Kidney (tissue), 14 donors: ENCODE data around the gene ACOD1. TPM values are rescaled to one million over a fixed set of nuclear protein-coding genes. Genes with fewer than 3 reads are reported as not detected.

Source experiments
- DNase-seq, 5 donors: peaks; one replicate each; pipeline ENCODE4 v3.0.0-alpha.2; 2013 to 2020
- FAIRE-seq: peaks from 2 replicates; lab custom pipeline; 2012; peaks lifted over from hg19 to GRCh38; lab: Jason Lieb, UNC
- H3K27ac ChIP-seq, 2 donors: one replicate each; pipeline ENCODE4 v1.7.0; 2013; ENCODE audit warnings: low read depth in 2 of 2, low read length in 2 of 2, inconsistent platforms in 1 of 2
- H3K27me3 ChIP-seq: one replicate; pipeline ENCODE4 v1.7.1; 2013; ENCODE audit warnings: low read length, inconsistent platforms; ENCODE audit not compliant: control insufficient read depth, insufficient read depth
- H3K36me3 ChIP-seq, 3 donors: one replicate each; pipeline versions ENCODE4 v1.7.0 to v1.7.1; 2013; ENCODE audit warnings: low read length in 3 of 3, control low read depth in 1 of 3, inconsistent platforms in 1 of 3; ENCODE audit not compliant: insufficient read depth in 3 of 3, control insufficient read depth in 2 of 3
- H3K4me1 ChIP-seq, 3 donors: one replicate each; pipeline versions ENCODE4 v1.7.0 to v1.7.1; 2013; ENCODE audit warnings: low read length in 3 of 3, inconsistent platforms in 1 of 3, low read depth in 1 of 3; ENCODE audit not compliant: control insufficient read depth in 2 of 3, insufficient read depth in 2 of 3
- H3K4me3 ChIP-seq, 3 donors: one replicate each; pipeline versions ENCODE4 v1.7.0 to v1.8.1; 2013; ENCODE audit warnings: low read length in 3 of 3, control low read depth in 1 of 3, inconsistent platforms in 1 of 3
- H3K9ac ChIP-seq, 3 donors: one replicate each; pipeline versions ENCODE4 v1.7.0 to v1.7.1; 2013; ENCODE audit warnings: low read length in 3 of 3, control low read depth in 1 of 3, inconsistent platforms in 1 of 3
- H3K9me3 ChIP-seq, 3 donors: one replicate each; pipeline versions ENCODE4 v1.7.0 to v1.7.1; 2013; ENCODE audit warnings: low read length in 3 of 3, control low read depth in 1 of 3, inconsistent platforms in 1 of 3; ENCODE audit not compliant: control insufficient read depth in 2 of 3, insufficient read depth in 1 of 3
- intact Hi-C: fragments of 100-400 bp; cut with DNase I; formaldehyde crosslinking; loops from one replicate; pipeline ENCODE4 v1.11.1; 2022
- polyA plus RNA-seq: library from polyadenylated mRNA; stranded (reverse); fragments of 350-450 nt; fragmentation: Illumina TruSeq; extraction: RNeasy Lipid Tissue Mini Kit (QIAGEN cat#74804); gene quantifications from one replicate; pipeline ENCODE4 v1.2.3, GENCODE V29; 2014; ENCODE audit warnings: low read depth, low replicate concordance; ENCODE audit not compliant: insufficient read depth
- total RNA-seq: library from RNA; stranded (reverse); fragmentation: NEBNext Ultra II Directional; extraction: Animal tissue kit (Norgen Biotek cat#: 25700); gene quantifications from one replicate; pipeline ENCODE4 v1.2.1, GENCODE V29; 2021
- TF ChIP-seq, protein P1 (sequence below): IDR thresholded peaks from 3 replicates; pipeline ENCODE4 v1.5.1; 2012; ENCODE audit warnings: mild to moderate bottlenecking, moderate library complexity, borderline replicate concordance; ENCODE audit not compliant: insufficient read depth; ENCODE audit errors: extremely low read depth
- donor health status: control.
- donor health status: control.
- donor health status: control.
- donor health status: control.
- donor health status: control.
- donor health status: DM: yes; HTN: yes; CAD: no.
- donor health status: Normal renal cell carcinoma (clear cell type).

Gene ACOD1
- total and polyA plus RNA-seq, 2 donors from 2014 or later: not detected

DNA sequence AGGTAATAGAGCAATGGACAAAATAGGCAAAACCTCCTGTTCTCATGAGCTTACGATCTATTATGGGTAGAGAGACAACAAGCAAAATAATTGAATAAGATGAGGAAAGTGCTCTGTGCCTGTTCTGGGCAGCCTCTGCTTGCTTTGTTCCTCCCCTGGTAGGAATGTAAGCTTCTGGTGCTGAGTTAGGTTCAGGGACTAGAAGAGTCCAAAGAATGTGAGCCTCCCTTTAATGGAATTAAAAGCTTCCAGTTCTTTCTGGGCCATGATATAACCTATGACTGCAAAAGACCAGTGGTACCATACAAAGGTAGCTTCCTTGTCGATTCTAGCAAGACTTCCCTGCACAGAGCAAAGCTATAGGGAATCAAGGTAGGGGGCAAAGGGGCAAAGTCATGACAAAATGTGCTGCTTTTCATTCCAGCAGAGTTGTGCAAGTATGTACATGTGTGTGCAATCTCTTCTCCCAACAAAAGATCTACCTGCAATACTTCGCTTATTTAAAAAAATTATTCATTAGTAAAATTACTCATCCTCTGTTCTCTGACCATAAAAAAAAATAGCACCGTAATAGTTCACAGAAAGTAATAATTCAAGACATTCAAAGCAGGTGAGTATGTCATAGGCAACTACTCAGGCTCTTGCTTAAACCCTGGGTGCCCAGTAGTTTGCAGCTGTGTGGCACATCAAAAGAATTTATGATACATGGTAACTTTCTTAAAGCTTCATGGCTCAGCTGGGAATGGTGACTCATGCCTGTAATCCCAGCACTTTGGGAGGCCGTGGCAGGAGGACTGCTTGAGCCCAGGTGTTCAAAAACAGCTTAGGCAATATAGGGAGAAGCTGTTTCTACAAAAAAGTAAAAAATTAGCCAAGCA is 21.4 kb downstream of the ACOD1 start:
- no peak overlapping the region for H3K9ac ChIP-seq
- no peaks in the 10 kb centered on the region for H3K9me3 ChIP-seq
- no peak for DNase-seq
- no peak for FAIRE-seq
- no peaks in the 10 kb centered on the region for H3K36me3 ChIP-seq
- TF ChIP-seq, protein P1, sequence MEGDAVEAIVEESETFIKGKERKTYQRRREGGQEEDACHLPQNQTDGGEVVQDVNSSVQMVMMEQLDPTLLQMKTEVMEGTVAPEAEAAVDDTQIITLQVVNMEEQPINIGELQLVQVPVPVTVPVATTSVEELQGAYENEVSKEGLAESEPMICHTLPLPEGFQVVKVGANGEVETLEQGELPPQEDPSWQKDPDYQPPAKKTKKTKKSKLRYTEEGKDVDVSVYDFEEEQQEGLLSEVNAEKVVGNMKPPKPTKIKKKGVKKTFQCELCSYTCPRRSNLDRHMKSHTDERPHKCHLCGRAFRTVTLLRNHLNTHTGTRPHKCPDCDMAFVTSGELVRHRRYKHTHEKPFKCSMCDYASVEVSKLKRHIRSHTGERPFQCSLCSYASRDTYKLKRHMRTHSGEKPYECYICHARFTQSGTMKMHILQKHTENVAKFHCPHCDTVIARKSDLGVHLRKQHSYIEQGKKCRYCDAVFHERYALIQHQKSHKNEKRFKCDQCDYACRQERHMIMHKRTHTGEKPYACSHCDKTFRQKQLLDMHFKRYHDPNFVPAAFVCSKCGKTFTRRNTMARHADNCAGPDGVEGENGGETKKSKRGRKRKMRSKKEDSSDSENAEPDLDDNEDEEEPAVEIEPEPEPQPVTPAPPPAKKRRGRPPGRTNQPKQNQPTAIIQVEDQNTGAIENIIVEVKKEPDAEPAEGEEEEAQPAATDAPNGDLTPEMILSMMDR: no peak
- no peaks in the 10 kb centered on the region for H3K27me3 ChIP-seq
- peaks cover 0 to 6% (median 5%) of the 10 kb centered on the region in 3 donors for H3K4me1 ChIP-seq
- no peak overlapping the region for H3K4me3 ChIP-seq
- no peak overlapping the region for H3K27ac ChIP-seq
- intact Hi-C loops: no loop called here

DNA sequence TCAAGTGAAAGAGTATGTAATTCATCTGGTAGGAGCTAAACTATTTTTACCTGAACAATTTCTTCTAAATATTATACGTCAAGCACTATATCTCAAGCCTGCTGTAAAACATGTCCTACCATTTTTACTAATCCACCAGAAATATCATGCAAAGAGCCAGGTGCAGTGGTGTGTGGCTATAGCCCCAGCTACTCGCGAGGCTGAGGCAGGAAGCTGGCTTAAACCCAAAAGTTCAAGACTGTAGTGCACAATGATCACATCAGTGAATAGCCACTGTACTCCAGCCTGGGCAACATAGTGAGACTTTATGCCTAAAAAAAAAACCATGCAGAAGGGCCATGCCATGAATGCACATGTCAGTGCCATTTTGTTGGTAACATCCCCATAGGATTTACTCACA is 22.9 kb downstream of the ACOD1 start:
- H3K27me3 ChIP-seq: no peaks in the 10 kb centered on the region
- TF ChIP-seq, protein P1: no peak
- no peaks in the 10 kb centered on the region for H3K36me3 ChIP-seq
- peaks cover 0 to under 1% (median 0%) of the 10 kb centered on the region in 3 donors for H3K4me1 ChIP-seq
- no peak overlapping the region for H3K9ac ChIP-seq
- no peak overlapping the region for H3K27ac ChIP-seq
- H3K4me3 ChIP-seq: no peak overlapping the region
- no peaks in the 10 kb centered on the region for H3K9me3 ChIP-seq
- intact Hi-C loops: no loop called here
- no peak for DNase-seq
- no peak for FAIRE-seq

GRCh38 chr13:76971851-76972829 is 23.8 kb downstream of the ACOD1 start:
- Histone ChIP-seq H3K36me3 (no peaks in the 10 kb centered on the region), H3K4me1 (no peaks in the 10 kb centered on the region), H3K27ac (no peak overlapping the region), H3K27me3 (no peaks in the 10 kb centered on the region), H3K9me3 (no peaks in the 10 kb centered on the region), H3K9ac (no peak overlapping the region), H3K4me3 (no peak overlapping the region)
- FAIRE-seq (no peak), DNase-seq (no peak)
- TF ChIP-seq, protein P1: no peak
- intact Hi-C loops: no loop called here
